HEK293 (cell line): ENCODE data around the gene TTC24.

Source experiments
- BCL11B ChIP-seq: fragments of 450-650 bp; formaldehyde crosslinking; IDR thresholded peaks from 2 replicates; pipeline ENCODE4 v1.5.1; 2016; ENCODE audit warnings: low read depth, missing biosample characterization, missing genetic modification characterization
- CTCF ChIP-seq: fragments of 450-650 bp; formaldehyde crosslinking; IDR thresholded peaks from 2 replicates; pipeline ENCODE4 v1.5.1; 2016; ENCODE audit warnings: missing biosample characterization, missing genetic modification characterization
- MEIS1 ChIP-seq: sonication (generic); formaldehyde crosslinking; IDR thresholded peaks from 2 replicates; pipeline ENCODE4 v1.8.1; 2022; ENCODE audit warnings: missing genetic modification reagents, mild to moderate bottlenecking, borderline replicate concordance
- REPIN1 ChIP-seq: fragments of 450-650 bp; formaldehyde crosslinking; IDR thresholded peaks from 2 replicates; pipeline ENCODE4 v1.5.1; 2017; ENCODE audit warnings: missing biosample characterization, missing genetic modification characterization, low read depth
- SCRT1 ChIP-seq: fragments of 450-650 bp; formaldehyde crosslinking; IDR thresholded peaks from 2 replicates; pipeline ENCODE4 v1.5.1; 2016; ENCODE audit warnings: missing biosample characterization, missing genetic modification characterization, borderline replicate concordance
- SP2 ChIP-seq: fragments of 450-650 bp; formaldehyde crosslinking; IDR thresholded peaks from 2 replicates; pipeline ENCODE4 v1.5.1; 2016; ENCODE audit warnings: missing biosample characterization, missing genetic modification characterization
- ZNF133 ChIP-seq: fragments of 450-650 bp; formaldehyde crosslinking; IDR thresholded peaks from 2 replicates; pipeline ENCODE4 v1.5.1; 2016; ENCODE audit warnings: missing biosample characterization, missing genetic modification characterization
- ZNF24 ChIP-seq: fragments of 450-650 bp; formaldehyde crosslinking; IDR thresholded peaks from 2 replicates; pipeline ENCODE4 v1.5.1; 2016; ENCODE audit warnings: missing biosample characterization, missing genetic modification characterization
- ZNF274 ChIP-seq, 2 experiments: fragments of 200-500 bp in 1 of 2; fragments of 450-650 bp in 1 of 2; sonication (Bioruptor generic) in 1 of 2; formaldehyde crosslinking in 1 of 2; IDR thresholded peaks; 2 replicates each; pipeline versions ENCODE4 v1.5.1 to v1.6.1; 2014 to 2016; ENCODE audit warnings: borderline replicate concordance in 1 of 2, inconsistent platforms in 1 of 2, low read length in 1 of 2, missing biosample characterization in 1 of 2, missing genetic modification characterization in 1 of 2
- ZNF311 ChIP-seq: fragments of 450-650 bp; formaldehyde crosslinking; IDR thresholded peaks from 2 replicates; pipeline ENCODE4 v1.5.1; 2017; ENCODE audit warnings: missing biosample characterization, missing genetic modification characterization, borderline replicate concordance
- ZNF341 ChIP-seq: fragments of 450-650 bp; formaldehyde crosslinking; IDR thresholded peaks from 2 replicates; pipeline ENCODE4; 2016; ENCODE audit warnings: low read depth, missing biosample characterization, missing genetic modification characterization
- ZXDB ChIP-seq: fragments of 450-650 bp; formaldehyde crosslinking; IDR thresholded peaks from 2 replicates; pipeline ENCODE4 v1.5.1; 2016; ENCODE audit warnings: missing biosample characterization, missing genetic modification characterization

GRCh38 chr1:156598731-156599432, 19.4 kb downstream of the TTC24 start:
- no peak for TF ChIP-seq BCL11B (tag by site-specific recombination)
- TF ChIP-seq CTCF (tag by site-specific recombination) = no peak
- no peak for TF ChIP-seq MEIS1 (CRISPR knock-in tag)
- no peak for TF ChIP-seq ZNF341 (tag by site-specific recombination)
- TF ChIP-seq REPIN1 = no peak
- no peak for TF ChIP-seq SCRT1 (tag by site-specific recombination)
- no peak for TF ChIP-seq ZXDB (tag by site-specific recombination)
- TF ChIP-seq ZNF24 (tag by site-specific recombination) = no peak
- no peak for TF ChIP-seq ZNF311 (tag by site-specific recombination)
- TF ChIP-seq SP2 (tag by site-specific recombination) = no peak
- TF ChIP-seq ZNF133 (tag by site-specific recombination) = no peak
- no peak for TF ChIP-seq ZNF274 (IDR thresholded peaks at IDR 0.05; ENCODE audit: low read length)
- TF ChIP-seq ZNF274 (tag by site-specific recombination; IDR thresholded peaks at IDR 0.05; ENCODE audit: borderline replicate concordance) = no peak
